ENCODE measurements around the gene RABGAP1.

- TF ChIP-seq CTCF (IDR thresholded peaks at IDR 0.05; ENCODE audit: poor library complexity, severe bottlenecking) (no peak), POLR2AphosphoS5 (IDR thresholded peaks at IDR 0.05) (no peak), EP300 (conservative IDR thresholded peaks at IDR 0.05; ENCODE audit: poor library complexity, severe bottlenecking) (no peak), EZH2 (IDR thresholded peaks at IDR 0.05; ENCODE audit: borderline replicate concordance, insufficient read depth, low read length, poor library complexity, severe bottlenecking) (no peak), RAD21 (conservative IDR thresholded peaks at IDR 0.05) (no peak)
These were observed 22.5 kb upstream of the RABGAP1 start for GRCh38 chr9:122918310-122918709.

Data from neural cell (in vitro differentiated cells).